ENCODE measurements around the gene HNRNPM.
"Not testable (repeated sequence)": the region's sequence is repeated elsewhere in the genome, so short reads cannot be mapped to it uniquely, and the experiment has no call there.

The HNRNPM gene

DNA sequence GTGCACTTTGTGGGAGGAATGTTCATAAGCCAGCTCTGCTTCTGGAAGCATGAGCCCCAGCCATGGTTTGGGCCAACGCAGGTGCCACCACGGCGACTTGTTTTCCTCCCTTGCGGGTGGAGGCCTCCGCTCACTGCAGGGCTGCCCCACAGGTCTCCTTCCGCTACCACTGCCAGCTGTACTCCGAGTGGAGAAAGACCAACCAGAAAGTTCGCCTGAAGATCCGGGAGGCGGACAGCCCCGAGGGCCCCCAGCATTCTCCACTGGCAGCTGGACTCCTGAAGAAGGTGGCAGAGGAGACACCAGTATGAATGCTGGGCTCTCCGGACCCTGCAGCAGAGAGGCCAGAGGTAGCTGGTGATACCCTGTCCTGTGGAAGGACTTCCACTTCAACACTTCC lies 6.5 kb upstream of the HNRNPM start:
- DNase-seq, result no peak
- Histone ChIP-seq H3K9ac (ENCODE audit: low read length) (no peak overlapping the region), H3K9me2 (replicated peaks; ENCODE audit: insufficient read depth, low read length) (no peaks in the 10 kb centered on the region), H3K36me3 (replicated peaks; ENCODE audit: insufficient read depth, low read length) (no peaks in the 10 kb centered on the region), H3K27ac (ENCODE audit: low read length) (no peak overlapping the region), H3K4me1 (ENCODE audit: low read length) (no peaks in the 10 kb centered on the region), H2AFZ (ENCODE audit: low read length) (no peak overlapping the region), H3K9me3 (replicated peaks; ENCODE audit: insufficient read depth, low read length) (no peaks in the 10 kb centered on the region), H4K20me1 (ENCODE audit: insufficient read depth, low read length) (no peaks in the 10 kb centered on the region), H3K4me3 (ENCODE audit: low read length) (no peak overlapping the region), H3K4me2 (ENCODE audit: low read depth, low read length) (no peak overlapping the region), H3K79me2 (ENCODE audit: low read length) (no peaks in the 10 kb centered on the region), H3K27me3 (replicated peaks; ENCODE audit: insufficient read depth, low read length) (no peaks in the 10 kb centered on the region), H3F3A (ENCODE audit: insufficient read depth, low read length) (no peaks in the 10 kb centered on the region)
- TF ChIP-seq EZH2 (optimal IDR thresholded peaks at IDR 0.05; ENCODE audit: low read depth, low read length), result no peak
- TF ChIP-seq EZH2phosphoT487 (IDR thresholded peaks at IDR 0.05; ENCODE audit: low read length), result no peak
- TF ChIP-seq, protein P1, sequence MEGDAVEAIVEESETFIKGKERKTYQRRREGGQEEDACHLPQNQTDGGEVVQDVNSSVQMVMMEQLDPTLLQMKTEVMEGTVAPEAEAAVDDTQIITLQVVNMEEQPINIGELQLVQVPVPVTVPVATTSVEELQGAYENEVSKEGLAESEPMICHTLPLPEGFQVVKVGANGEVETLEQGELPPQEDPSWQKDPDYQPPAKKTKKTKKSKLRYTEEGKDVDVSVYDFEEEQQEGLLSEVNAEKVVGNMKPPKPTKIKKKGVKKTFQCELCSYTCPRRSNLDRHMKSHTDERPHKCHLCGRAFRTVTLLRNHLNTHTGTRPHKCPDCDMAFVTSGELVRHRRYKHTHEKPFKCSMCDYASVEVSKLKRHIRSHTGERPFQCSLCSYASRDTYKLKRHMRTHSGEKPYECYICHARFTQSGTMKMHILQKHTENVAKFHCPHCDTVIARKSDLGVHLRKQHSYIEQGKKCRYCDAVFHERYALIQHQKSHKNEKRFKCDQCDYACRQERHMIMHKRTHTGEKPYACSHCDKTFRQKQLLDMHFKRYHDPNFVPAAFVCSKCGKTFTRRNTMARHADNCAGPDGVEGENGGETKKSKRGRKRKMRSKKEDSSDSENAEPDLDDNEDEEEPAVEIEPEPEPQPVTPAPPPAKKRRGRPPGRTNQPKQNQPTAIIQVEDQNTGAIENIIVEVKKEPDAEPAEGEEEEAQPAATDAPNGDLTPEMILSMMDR (IDR thresholded peaks at IDR 0.05; ENCODE audit: low read length), result no peak

DNA sequence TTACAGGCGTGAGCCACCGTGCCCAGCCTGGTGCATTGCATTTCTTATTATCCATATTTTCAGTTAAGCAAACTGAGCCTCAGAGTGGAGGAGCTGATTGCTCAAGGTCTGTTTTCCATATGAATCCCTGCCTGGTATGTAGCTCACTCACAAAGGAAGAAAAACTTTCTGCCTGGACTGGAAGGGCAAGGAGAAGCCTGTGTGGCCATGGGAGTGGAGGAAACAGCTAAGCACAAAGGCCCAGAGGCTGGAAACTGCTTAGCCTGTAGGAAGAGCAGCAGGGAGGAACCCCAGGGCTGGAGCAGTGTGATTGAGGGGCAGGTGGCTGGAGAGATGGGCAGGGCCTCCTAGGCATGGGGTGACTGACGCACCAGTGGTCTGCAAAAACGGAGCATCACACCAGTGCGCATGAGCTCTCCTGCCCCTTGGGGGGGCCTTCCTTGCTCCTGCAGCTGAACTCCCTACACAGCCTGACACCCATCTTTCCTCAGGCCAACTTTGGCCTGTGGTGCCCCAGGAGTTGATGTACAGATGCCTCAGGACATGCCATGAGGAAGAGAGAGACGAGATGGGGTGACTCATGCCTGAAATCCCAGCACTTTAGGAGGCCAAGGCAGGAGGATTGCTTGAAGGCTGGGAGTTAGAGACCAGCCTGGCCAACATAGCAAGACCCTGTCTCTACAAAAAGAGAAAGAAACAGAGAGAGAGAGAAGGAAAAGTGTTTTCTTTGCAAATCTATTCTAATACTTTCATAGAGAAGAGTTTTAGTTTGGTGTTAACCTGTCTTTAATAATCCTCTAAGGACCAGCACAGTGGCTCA lies 2.8 kb upstream of the HNRNPM start:
- H4K20me1 ChIP-seq (ENCODE audit: insufficient read depth, low read length), result peaks cover 15% of the 10 kb centered on the region; the same call in 1 of the 2 replicates
- no peak overlapping the region for H3K27ac ChIP-seq (ENCODE audit: low read length)
- H3K4me3 ChIP-seq (ENCODE audit: low read length), result no peak overlapping the region
- no peak overlapping the region for H2AFZ ChIP-seq (ENCODE audit: low read length)
- peaks cover 4% of the 10 kb centered on the region for H3K36me3 ChIP-seq (replicated peaks; ENCODE audit: insufficient read depth, low read length)
- peaks cover 22% of the 10 kb centered on the region for H3K79me2 ChIP-seq (ENCODE audit: low read length)
- H3F3A ChIP-seq (ENCODE audit: insufficient read depth, low read length), result peaks cover 9% of the 10 kb centered on the region
- no peak for DNase-seq
- H3K9ac ChIP-seq (ENCODE audit: low read length), result no peak overlapping the region
- no peak for TF ChIP-seq EZH2 (optimal IDR thresholded peaks at IDR 0.05; ENCODE audit: low read depth, low read length)
- TF ChIP-seq, protein P1 (IDR thresholded peaks at IDR 0.05; ENCODE audit: low read length), result no peak
- TF ChIP-seq EZH2phosphoT487 (IDR thresholded peaks at IDR 0.05; ENCODE audit: low read length), result no peak
- H3K27me3 ChIP-seq (replicated peaks; ENCODE audit: insufficient read depth, low read length), result no peaks in the 10 kb centered on the region
- H3K9me2 ChIP-seq (replicated peaks; ENCODE audit: insufficient read depth, low read length), result no peaks in the 10 kb centered on the region
- H3K4me2 ChIP-seq (ENCODE audit: low read depth, low read length), result no peak overlapping the region
- H3K4me1 ChIP-seq (ENCODE audit: low read length), result peaks cover 10% of the 10 kb centered on the region
- no peaks in the 10 kb centered on the region for H3K9me3 ChIP-seq (replicated peaks; ENCODE audit: insufficient read depth, low read length)

DNA sequence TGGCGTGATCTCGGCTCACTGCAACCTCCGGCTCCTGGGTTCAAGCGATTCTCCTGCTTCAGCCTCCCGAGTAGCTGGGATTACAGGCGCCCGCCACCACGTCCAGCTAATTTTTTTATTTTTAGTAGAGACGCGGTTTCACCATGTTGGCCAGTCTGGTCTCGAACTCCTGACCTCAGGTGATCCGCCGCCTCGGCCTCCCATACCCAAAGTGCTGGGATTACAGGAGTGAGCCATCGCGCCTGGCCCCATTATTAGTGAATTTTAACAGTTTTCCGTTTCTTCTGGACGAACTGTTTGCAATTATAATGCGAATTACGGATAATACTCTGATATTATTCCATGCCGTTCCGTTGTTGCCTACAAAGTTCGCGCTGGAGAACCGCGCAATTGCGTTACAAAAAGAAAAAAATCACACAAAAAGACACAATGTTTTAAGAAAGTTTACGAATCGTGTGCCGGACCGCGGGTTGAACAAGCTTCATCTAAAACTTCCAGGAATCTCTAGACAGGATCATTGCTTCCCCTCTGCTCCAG lies 567 bp upstream of the HNRNPM start:
- peaks cover 35% of the 10 kb centered on the region for H4K20me1 ChIP-seq (ENCODE audit: insufficient read depth, low read length)
- peak overlapping the region; percentile 56; the same call in 1 of the 2 replicates for H3K9ac ChIP-seq (ENCODE audit: low read length)
- peak overlapping the region; percentile 95 for H2AFZ ChIP-seq (ENCODE audit: low read length)
- not testable (repeated sequence) for DNase-seq; H3K27me3 ChIP-seq (replicated peaks; ENCODE audit: insufficient read depth, low read length); H3K9me3 ChIP-seq (replicated peaks; ENCODE audit: insufficient read depth, low read length); H3K9me2 ChIP-seq (replicated peaks; ENCODE audit: insufficient read depth, low read length); H3F3A ChIP-seq (ENCODE audit: insufficient read depth, low read length)
- H3K36me3 ChIP-seq (replicated peaks; ENCODE audit: insufficient read depth, low read length), result peaks cover 17% of the 10 kb centered on the region
- H3K4me3 ChIP-seq (ENCODE audit: low read length), result peak overlapping the region; percentile 97
- peak overlapping the region; percentile 73 for H3K4me2 ChIP-seq (ENCODE audit: low read depth, low read length)
- H3K4me1 ChIP-seq (ENCODE audit: low read length), result peaks cover 15% of the 10 kb centered on the region
- peaks cover 45% of the 10 kb centered on the region for H3K79me2 ChIP-seq (ENCODE audit: low read length)
- H3K27ac ChIP-seq (ENCODE audit: low read length), result peak overlapping the region; percentile 42; the same call in 1 of the 2 replicates
